T-helper 1 cell treated with Interleukin-12 subunit alpha and Interleukin-12 subunit beta and Interleukin-4 antibody, amounts not matched to agents 30 ng/mL and 1 ng/mL, for 36 hours (primary cell): ENCODE measurements around the gene GIT1. TPM values are rescaled to one million over a fixed set of nuclear protein-coding genes. Genes with fewer than 3 reads are reported as not detected.

ENCODE experiments used
- intact Hi-C: fragments of 100-400 bp; cut with micrococcal nuclease; formaldehyde crosslinking; loops from one replicate; pipeline ENCODE4 v1.15.1; 2024
- total RNA-seq: library from RNA; stranded (reverse); gene quantifications from 2 replicates; pipeline ENCODE4 v1.2.3, GENCODE V29; 2022

GIT1 gene
- total RNA-seq, 1 donor from 2014 or later, result 61.3 TPM

DNA sequence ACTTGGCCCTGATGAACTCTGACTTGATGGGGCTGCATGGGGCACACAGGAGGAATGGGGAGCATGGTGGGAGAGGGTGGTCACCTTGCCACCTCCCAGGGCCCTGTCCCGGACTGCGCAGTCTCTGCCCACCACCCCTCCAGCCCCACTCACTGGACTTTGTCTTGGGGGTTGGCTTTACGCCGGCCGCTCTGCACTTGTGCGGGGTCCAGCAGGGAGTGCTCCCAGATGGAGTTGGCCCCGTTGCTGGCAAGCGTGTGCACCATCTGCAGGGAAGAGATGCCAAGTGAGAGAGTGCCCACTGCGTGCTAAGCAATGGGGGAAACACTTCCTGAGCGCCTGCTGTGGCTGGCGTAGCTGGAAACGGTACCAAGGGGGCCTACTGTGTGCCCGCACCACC, 6.7 kb downstream of the GIT1 start:
- intact Hi-C loops, result loop anchor here (10.0 kb wide), 1 partner anchor 532 kb away; the partner anchor contains the start of gene NSRP1

DNA sequence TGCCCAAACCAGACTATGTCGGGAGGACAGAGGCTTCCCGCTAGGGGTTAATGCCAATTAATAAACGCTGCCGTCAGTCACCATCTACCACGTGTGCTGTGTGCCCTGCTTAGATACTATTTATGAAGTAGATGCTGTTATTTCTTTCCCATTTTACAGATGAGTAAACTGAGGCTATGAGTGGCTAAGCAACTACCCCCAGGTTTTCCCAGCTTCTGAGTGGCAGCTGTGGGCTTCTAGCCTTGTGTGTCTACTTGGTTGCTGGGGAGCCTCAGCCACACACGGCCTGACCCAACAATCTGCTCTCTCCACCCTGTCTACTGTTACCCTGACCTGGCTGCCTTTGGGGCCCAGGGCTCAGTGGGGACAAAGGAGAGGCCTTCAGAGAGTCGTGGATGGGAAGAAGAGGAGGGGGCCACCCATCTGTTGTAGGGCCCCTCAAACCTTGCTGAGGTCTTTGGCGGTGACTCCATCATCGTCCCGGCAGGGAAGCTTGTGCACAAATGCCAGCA, 7.1 kb downstream of the GIT1 start:
- intact Hi-C loops, result loop anchor here (10.0 kb wide), 1 partner anchor 532 kb away; the partner anchor contains the start of gene NSRP1

DNA sequence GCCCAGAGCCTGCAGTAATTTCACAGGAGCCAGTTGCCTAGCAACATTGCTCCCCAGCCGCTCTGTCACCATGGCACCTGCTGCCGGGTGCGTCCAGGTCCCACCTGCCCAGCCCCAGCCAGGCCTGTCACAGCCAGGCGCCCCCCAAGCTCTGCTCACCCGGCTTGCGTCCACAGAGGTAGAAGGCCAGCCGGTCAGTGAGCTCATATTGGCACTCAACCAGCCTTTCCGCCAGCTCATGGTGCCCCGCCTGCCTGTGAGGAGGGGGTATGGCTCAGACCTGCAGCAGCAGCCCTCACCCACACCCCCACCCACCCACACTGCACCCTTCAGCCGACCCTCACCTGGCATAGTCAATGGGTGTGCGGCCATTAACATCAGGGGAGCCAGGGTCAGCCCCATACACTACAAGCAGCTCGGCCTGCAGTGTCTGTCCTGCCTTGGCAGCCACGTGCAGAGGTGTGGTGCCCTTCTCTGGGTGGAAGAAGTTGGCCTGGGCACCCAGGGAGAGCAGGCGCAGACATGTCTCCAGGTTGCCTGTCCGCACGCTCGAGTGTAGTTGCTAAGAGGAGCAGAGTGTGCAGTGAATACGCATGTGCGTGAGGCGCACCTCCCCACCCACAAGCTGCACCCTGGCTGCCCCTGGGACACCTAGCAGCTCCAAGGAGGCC, 7.7 kb downstream of the GIT1 start:
- intact Hi-C loops, result loop anchor here (10.0 kb wide), 1 partner anchor 533 kb away; the partner anchor contains the start of gene NSRP1

DNA sequence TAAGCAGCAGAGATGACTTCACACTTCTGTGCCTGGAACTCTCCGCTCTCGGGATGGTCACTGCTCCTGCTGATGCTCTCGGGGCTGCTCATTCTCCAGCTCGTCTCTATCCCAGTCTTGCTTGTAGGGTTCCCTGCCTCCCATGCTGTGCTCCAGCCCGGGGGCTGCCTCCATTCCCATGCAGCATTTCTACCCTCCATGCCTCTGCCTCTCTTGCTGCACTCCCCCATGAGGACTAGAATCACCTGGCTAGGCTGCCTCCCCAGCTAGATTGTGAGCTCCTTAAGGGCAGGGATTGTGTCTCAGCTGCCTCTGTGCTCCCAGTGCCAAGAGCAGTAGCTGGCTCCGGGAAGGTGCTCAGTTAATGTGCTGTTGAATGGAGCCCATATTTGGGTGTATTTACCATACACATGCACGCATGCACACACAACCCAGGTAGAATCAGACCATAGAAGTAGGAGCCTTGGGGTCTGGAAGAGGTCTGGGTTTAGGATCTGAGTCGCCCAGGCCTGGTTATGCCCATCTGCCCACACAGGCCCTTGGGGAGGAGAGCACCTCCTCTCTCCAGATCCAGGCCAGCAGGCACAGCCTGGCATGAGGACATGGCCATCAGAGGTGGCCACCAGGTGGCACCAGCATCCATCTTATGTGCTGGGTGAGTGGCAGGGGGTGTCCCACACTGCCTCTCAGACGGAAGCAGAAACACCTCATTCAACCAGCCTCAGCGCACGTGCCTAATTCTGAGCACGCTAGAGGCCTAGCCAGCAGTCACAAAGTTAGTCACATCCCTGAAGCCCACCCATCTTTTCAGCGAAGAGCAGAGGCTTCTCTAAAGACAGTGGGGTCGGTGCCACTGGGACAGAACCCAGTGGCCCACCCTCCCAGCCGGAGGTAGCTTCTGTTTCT, 9.3 kb downstream of the GIT1 start:
- intact Hi-C loops, result loop anchor here (1.0 to 10.0 kb wide), 7 partner anchors 9 to 535 kb away; partner anchors contain the start of genes GIT1 and NSRP1

DNA sequence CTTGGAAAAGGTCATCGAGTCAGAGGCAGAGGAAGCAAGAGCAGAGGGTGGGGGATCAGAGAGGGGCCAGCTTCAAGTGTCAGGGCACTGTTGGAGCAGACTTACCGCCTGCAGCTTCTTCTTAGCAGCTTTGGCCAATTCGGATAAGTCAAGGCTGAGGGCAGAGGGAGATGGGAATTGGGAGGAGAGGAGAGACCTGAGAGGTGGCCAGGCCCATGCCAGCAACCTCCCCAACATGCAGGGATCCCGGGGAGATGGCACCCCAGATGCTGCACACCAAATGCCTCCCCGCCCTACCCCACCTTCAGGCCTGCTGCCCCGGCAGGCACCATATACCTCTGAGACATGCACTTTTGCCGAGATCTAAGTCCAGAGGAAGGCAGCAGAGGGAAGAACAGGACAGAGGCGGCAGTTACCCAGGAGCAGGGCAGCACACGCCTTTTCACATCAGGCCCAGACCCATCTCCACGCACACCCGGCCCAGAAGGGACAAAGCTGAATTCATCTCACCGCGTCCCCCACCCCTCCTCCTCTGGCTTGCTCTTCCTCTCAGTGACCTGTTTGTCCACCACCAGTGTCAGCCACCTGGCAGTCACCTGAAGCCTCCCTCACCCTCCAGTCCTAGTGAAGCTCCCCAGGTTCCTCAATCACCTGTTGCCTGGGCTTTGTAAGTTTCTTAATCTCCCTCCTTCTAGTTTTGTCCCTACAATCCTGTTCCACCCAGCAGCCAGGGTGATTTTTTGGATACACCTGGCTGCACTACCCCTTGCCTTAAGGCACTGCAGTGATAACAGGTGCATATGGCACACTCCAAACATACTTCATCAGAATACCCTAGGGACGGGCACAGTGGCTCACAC, 10.6 kb downstream of the GIT1 start:
- intact Hi-C loops, result no loop called here

DNA sequence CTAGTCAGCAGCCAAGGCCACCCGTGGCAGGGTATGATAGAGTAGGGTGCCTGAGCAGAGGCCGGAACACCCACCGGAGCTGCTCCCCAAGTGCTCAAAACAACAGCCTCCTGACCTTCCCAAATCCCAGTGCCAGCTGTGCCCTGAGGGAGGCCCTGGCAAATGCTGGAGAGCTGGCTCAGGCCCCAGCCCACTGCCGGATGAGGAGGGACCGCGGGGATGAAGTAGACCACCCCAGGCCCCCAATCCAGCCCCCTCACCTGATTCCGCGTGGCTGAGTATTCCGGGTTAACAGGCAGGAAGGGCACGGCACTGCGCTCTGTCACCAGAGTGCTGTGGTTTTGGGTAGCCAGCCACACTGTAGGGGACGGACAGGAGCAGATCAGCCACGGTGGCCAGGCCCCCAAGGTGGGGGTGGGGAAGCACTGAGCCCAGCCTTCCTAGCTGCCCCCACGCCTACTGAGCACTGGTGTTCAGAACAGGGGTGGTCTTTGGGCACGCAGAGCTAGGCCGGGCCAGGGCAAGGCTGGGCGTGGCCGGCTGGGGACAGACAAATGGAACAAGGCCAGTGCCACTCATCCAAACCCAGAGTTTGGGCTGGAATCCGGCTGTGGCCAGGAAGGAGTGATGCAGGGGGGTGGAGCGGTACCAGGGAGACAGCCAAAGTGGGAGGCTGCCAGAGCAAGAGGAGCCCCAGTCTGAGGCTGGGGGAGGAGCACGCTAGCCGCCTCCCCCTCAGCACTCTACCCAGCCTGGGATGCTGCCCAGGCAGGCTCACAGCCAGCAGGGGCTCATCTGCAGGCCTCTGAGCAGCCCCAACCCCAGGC, 11.8 kb downstream of the GIT1 start:
- intact Hi-C loops, result no loop called here

DNA sequence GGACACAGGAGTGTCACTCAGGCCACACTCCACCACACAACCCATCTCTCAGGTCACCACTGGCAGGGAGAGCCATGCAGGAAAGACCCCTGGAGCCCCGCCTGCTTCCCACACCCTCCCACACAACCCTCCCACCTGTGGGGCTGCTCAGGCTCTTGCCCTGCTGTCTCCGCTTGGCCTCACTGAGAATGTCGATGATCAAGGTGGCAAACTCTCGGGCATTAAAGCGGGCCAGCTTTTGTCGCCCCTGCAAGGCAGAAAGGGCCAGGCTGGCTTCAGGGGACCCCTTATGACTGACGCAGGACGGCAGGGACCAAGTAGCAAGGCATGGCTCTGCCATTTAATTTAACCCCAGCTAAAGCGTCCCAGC, 12.5 kb downstream of the GIT1 start:
- intact Hi-C loops, result no loop called here

DNA sequence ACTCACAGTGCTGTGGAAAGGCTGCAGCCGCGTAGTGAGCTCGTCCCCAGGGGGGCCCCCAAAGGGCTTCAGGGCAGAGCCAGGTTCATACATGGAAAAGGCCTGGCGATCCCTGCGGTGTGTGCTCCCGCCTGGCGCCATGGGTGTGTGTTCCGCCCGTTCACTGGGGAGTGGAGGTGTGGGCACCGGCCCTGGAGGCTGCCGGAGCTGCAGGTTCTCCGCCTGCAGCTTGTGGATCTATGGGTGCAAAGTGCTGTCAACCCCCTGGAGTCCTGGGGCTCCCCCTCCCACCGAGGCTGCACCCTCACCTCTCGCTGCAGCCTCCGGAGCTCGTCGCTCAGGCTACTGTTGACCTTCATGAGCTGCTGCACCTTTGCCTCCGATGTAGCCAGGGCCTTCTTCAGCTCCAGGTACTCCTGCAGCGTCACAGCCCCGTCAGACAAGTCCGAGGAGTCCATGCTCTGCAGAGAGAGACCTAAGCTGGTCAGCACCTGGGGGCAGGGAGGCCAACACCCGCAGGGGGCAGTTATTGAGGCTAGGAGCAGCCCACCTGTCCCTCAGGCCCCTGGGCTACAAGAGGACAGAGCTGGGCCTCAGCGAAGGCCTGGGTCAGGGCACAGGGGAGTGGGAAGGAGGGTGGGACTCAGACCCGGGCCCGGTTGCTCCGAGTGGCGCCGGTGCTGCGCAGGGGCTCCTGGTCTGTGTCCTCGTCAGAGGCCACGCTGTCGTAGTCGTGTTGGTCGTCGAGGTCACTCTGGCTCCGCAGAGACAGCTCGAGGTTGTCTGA, 13.0 kb downstream of the GIT1 start:
- intact Hi-C loops, result no loop called here

DNA sequence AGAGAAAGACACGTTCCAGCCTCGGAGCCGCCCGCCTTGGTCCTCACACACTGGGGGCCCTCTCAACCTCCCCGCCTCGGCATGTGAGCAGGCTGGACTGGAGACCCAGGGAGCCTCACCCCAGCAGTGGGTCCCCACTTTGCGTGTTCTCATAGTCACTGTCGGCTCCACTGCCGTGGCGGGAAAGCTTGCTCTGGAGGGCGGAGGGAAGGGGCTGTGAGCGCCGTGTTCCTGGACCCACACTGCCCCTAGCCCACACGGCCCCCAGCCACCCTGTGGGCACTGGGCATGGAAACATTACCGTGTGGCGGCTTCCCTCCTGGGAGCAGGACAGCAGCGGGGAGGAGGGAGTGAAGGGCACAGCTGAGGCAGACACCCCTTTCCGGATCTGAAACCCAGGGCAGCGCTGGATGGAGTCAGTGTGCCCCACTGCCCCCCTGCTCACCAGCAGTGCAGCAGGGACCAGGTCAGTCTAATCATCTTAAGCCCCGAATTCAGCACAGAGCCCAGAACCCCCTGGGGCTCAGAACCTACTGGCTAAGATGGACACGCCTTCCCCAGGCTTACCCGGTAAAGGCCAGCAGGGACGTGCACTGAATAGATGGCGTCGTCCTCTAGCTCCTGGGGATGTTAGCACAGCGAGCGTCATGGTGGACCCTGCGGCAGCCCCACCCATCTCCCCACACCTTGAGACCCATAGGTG, 13.8 kb downstream of the GIT1 start:
- intact Hi-C loops, result no loop called here

DNA sequence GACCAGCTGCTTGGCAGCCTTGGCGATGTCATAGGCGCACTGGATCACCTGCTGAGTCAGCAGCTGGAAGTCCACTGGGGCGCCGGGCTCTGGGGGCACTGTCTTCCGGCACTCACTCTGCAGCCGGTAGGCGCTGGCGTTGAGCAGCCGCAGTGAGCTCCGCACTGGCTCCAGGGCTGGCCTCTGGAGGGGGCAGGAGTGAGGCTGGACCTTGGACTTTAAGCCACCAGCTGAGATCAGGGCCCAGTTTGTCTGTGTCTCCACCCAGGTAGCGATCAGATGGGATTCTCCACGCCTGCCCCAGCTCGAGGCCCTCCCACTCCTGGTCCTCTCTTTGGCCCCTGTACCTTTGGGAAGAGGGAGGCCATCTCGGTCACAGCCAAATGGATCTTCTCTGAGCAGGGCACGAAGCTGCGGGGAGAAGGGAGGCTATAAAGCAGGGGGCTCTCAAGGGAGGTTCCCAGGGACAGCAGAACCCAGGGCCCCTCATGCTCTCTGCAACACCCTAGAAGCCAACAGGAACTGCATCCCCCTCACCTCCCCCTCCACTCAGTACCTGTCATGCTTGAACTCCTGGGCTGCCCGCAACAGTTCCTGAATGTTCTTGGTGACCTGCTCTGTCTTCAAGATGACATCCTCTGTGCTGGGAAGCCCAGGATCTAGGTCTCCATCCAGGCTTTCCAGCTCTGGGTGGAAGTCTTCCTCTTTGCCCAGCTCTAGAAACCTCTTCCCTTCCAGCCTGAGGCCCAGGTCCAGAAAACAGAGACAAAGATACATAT, 14.5 kb downstream of the GIT1 start:
- intact Hi-C loops, result no loop called here

DNA sequence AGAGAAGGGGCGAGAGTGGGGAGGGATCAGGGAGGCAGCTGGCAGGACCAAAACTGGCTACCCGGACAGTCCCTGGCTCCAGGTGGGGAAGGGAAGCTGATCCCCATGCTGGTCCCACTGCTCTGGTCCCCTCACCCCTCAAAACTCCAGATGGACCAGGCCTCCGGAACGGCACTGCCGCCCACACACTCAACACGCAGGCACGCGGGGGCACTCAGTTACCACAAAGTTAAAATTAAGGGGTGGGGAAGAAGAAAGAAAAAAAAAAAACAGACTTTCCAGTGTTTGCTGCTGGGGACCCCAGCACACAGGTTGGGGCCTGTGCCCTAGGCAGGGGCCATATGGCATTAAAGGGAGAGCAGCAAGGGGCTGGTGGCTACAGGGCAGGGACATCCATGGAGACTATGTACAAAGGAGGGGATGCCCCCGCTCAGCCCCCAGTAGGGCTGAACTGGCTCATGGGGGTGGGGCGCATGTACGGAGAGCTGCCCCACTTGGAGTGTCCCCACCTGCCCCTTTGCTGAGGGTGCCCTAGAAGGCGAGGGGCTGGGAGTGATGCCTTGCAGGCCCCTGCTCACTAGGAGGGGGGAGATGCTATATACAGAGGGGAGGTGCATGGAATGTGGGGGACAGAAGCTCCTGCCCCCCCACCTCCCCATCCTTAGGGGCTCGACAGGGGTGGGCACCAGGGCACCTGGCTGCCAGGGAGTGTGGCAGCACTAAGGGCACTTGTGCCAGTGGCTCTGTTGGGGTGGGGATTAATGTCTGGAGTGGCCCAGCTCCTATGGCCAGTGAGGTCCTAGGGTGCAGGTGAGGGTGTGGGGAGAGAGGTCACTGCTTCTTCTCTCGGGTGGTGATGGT, 15.3 kb downstream of the GIT1 start:
- intact Hi-C loops, result no loop called here

DNA sequence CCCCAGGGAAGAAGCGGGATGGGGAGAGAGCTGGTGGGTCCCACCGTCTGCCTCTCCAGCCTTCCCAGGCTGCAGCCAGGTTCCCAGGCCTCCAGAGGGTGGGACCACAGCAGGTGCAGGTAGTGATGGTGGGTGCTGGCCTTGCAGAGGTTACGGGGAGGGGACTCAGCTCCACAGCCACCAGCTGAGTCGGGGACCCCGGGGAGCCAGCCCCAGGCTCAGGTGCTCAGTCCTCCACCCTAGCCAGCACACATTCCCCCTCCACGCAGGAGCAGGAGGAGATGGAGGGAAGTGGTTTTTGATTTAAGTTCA, 15.9 kb downstream of the GIT1 start:
- intact Hi-C loops, result no loop called here

DNA sequence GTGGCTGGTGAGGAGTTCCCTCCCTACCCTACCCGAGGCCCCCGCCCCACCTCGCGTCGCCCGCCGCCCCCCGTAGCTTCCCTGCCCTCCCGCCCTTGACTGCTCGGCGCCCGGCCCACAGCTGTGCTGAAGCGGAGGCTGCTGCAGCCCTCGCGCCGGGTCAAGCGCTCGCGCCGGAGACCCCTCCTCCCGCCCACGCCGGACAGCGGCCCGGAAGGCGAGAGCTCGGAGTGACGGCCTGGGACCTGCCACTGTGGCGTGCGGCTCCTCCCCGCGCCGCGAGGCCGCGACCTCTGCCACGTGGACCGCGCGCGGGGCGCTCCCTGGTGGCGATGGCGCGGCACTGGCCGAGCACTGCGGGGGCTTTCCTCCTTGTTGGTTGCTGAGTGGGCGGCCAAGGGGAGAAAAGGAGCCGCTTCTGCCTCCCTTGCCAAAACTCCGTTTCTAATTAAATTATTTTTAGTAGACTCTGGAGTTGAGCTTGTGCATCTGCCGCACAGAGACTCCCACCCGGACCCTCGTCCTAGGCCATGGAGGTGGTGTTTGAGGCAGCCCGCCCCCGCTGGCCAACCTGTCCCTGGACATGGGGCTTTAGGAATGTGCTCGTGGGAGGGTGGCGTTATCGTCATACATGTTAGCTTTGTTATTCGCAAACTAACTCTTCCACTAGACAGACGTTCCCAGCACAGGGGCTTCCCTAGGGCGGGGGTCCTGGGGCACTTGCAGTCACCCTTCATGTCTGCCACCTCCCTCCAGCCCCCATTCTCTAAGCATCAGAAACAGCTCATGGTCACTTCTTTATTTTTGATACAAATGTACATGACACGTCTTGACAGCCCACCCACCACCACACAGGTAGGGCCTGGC, 16.5 kb downstream of the GIT1 start:
- intact Hi-C loops, result no loop called here

DNA sequence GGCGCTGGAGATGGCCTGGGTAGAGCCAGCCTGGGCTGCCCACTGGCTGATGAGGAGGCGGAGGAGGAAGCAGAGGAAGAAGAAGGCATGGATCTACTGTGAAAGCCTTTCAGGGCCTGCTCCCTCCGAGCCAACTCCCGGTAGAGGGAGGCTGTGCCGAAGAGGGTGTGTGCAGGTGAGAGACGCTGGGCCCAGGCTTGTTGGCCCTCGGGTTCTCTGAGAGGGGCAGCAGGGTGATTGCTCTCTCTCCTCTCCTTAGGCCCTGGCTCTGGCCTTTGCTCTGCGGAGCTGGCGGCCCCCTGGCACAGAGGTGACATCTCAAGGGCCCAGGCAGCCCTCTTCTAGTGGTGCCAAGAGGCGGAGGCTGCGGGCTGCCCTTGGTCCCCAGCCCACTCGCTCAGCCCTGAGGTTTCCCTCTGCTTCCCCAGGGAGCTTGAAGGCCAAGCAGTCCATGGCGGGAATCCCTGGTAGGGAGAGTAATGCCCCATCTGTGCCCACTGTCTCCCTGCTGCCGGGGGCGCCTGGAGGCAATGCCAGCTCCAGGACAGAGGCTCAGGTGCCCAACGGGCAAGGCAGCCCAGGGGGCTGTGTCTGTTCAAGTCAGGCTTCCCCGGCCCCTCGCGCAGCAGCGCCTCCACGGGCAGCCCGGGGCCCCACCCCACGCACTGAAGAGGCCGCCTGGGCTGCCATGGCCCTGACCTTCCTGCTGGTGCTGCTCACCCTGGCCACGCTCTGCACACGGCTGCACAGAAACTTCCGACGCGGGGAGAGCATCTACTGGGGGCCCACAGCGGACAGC, 17.4 kb downstream of the GIT1 start:
- intact Hi-C loops, result no loop called here

DNA sequence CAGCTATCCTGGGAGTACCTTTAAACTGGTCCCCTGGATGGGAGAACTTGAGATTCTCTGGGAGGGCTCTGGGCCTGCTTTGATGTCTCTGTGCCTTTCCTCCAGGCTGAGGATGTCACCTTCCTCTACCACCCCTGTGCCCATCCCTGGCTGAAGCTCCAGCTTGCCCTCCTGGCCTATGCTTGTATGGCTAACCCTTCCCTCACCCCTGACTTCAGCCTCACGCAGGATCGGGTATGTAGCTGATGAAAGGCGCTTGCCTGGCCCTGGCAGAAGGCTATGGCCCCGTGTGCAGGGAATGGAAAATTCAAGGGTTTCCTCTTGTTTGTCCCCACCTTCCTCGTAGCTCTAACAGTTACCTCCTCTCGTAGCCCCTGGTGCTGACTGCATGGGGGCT, 18.0 kb downstream of the GIT1 start:
- intact Hi-C loops, result no loop called here

DNA sequence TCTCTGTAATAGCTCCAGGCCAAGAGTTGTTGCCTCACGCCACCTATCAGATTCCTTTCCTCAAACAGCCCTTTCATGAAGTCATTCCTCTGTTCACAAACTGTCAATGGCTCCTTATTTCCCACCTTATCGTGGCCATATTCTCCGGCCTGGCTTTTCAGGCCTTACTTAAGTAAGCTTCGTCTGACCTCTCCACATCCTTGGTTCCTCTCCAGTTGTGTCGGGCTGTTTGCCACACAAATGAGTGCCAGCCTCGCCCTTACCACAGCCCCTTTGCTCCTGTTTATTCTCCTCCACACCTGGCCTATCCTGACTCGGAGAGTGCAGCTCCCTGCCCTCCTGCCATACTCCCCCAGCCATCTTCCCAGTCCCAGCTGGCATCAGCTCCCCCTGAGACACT, 18.9 kb downstream of the GIT1 start:
- intact Hi-C loops, result no loop called here
